Endothelial cell of umbilical vein (primary cell): ENCODE data around the gene ATP13A3. TPM values are rescaled to one million over a fixed set of nuclear protein-coding genes. Genes with fewer than 3 reads are reported as not detected.

ENCODE experiments used
- BruUV-seq: library from RNA; stranded (reverse); fragments of 400-500 nt; replicated peaks from 2 replicates; lab custom pipeline; 2021; lab: Mats Ljungman, UMichigan
- CTCF ChIA-PET: fragments of 300-600, 350-600 bp; sonication (Branson Sonifier 250); formaldehyde crosslinking; loops from one replicate; lab custom pipeline; 2021; ENCODE audit warnings: antibody characterized with exemption, inconsistent platforms; lab: Charles Lee
- POLR2A ChIA-PET: fragments of 300-600, 350-600 bp; sonication (Branson Sonifier 250); formaldehyde crosslinking; loops from one replicate; lab custom pipeline; 2021; ENCODE audit warnings: antibody characterized with exemption, inconsistent platforms; lab: Charles Lee
- DNase-seq: peaks from one replicate; pipeline ENCODE4 v3.0.0-alpha.2; 2011; ENCODE audit warnings: low read depth, low spot score
- FAIRE-seq: peaks from 2 replicates; lab custom pipeline; 2011; peaks lifted over from hg19 to GRCh38; lab: Jason Lieb, UNC
- H2AFZ ChIP-seq: 2 replicates; pipeline ENCODE4 v1.6.0; 2012; ENCODE audit warnings: low read depth, low read length, control low read depth, inconsistent platforms
- H3K27ac ChIP-seq: 2 replicates; pipeline ENCODE4 v1.5.1; 2011; ENCODE audit warnings: low read depth, mild to moderate bottlenecking, control low read depth, low read length, moderate library complexity; ENCODE audit not compliant: insufficient read depth
- H3K27me3 ChIP-seq, 2 experiments: 2 replicates each; pipeline versions ENCODE4 v1.6.0 to v1.6.1; 2011; ENCODE audit warnings: low read length in 2 of 2, mixed read lengths in 1 of 2; ENCODE audit not compliant: control insufficient read depth in 2 of 2, insufficient read depth in 2 of 2
- H3K36me3 ChIP-seq, 2 experiments: 2 replicates in 1 of 2; 3 replicates in 1 of 2; pipeline ENCODE4 v1.5.1; 2011; ENCODE audit warnings: low read length in 2 of 2, mild to moderate bottlenecking in 1 of 2, moderate library complexity in 1 of 2; ENCODE audit not compliant: control insufficient read depth in 2 of 2, insufficient read depth in 2 of 2; ENCODE audit errors: extremely low read depth in 1 of 2
- H3K4me1 ChIP-seq: 3 replicates; pipeline ENCODE4 v1.5.1; 2011; ENCODE audit warnings: mild to moderate bottlenecking, low read length; ENCODE audit not compliant: control insufficient read depth, insufficient read depth; ENCODE audit errors: extremely low read depth
- H3K4me2 ChIP-seq: 2 replicates; pipeline ENCODE4 v1.6.1; 2011; ENCODE audit warnings: low read length, control low read depth, mixed read lengths; ENCODE audit not compliant: insufficient read depth
- H3K4me3 ChIP-seq, 3 experiments: fragments of 200-600 bp in 1 of 3; sonication (generic), shearing (Covaris generic) in 1 of 3; replicated peaks in 1 of 3; 2 replicates each; pipeline ENCODE4 v1.5.1; 2011 to 2016; ENCODE audit warnings: control low read depth in 3 of 3, low read length in 3 of 3, mild to moderate bottlenecking in 2 of 3, inconsistent platforms in 1 of 3, low read depth in 1 of 3, moderate library complexity in 1 of 3; ENCODE audit not compliant: insufficient read depth in 1 of 3
- H3K79me2 ChIP-seq: 2 replicates; pipeline ENCODE4 v1.6.0; 2012; ENCODE audit warnings: low read length, inconsistent platforms; ENCODE audit not compliant: control insufficient read depth, insufficient read depth
- H3K9ac ChIP-seq: replicated peaks from 2 replicates; pipeline ENCODE3; 2011; ENCODE audit warnings: low read length, control low read depth; ENCODE audit not compliant: insufficient read depth; ENCODE audit errors: extremely low read depth
- H3K9me1 ChIP-seq: replicated peaks from 3 replicates; pipeline ENCODE4 v1.6.0; 2011; ENCODE audit warnings: mild to moderate bottlenecking, low read length; ENCODE audit not compliant: control insufficient read depth, insufficient read depth; ENCODE audit errors: extremely low read depth
- H3K9me3 ChIP-seq: replicated peaks from 2 replicates; pipeline ENCODE4 v1.5.1; 2012; ENCODE audit warnings: low read length, inconsistent platforms; ENCODE audit not compliant: control insufficient read depth, insufficient read depth
- H4K20me1 ChIP-seq: replicated peaks from 2 replicates; pipeline ENCODE3; 2011; ENCODE audit warnings: mild to moderate bottlenecking, low read length; ENCODE audit not compliant: control insufficient read depth, insufficient read depth; ENCODE audit errors: extremely low read depth
- CTCF ChIP-seq, 2 donors: IDR thresholded peaks; 1 replicate in 1 of 2; 2 replicates in 1 of 2; pipeline ENCODE4 v1.5.1; 2011; ENCODE audit warnings: low read length in 2 of 2, mild to moderate bottlenecking in 2 of 2, moderate library complexity in 2 of 2, control low read depth in 1 of 2, inconsistent platforms in 1 of 2, low read depth in 1 of 2; ENCODE audit not compliant: insufficient read depth in 1 of 2; ENCODE audit errors: extremely low read depth in 1 of 2
- EZH2 ChIP-seq: IDR thresholded peaks from 2 replicates; pipeline ENCODE4 v1.6.1; 2012; ENCODE audit warnings: borderline replicate concordance, low read depth, mild to moderate bottlenecking, moderate library complexity, low read length, inconsistent platforms; ENCODE audit not compliant: severe bottlenecking
- FOS ChIP-seq: IDR thresholded peaks from 2 replicates; pipeline ENCODE4 v1.6.1; 2011; ENCODE audit warnings: mild to moderate bottlenecking, low read length, moderate library complexity, borderline replicate concordance; ENCODE audit not compliant: insufficient read depth
- GATA2 ChIP-seq: IDR thresholded peaks from 2 replicates; pipeline ENCODE4 v1.7.0; 2011; ENCODE audit warnings: low read depth, mild to moderate bottlenecking, moderate library complexity, mixed read lengths, low read length; ENCODE audit not compliant: insufficient read length, insufficient read depth
- JUN ChIP-seq: IDR thresholded peaks from 2 replicates; pipeline ENCODE4 v1.6.1; 2011; ENCODE audit warnings: borderline replicate concordance, low read depth; ENCODE audit not compliant: insufficient read length, insufficient read depth
- MAX ChIP-seq: IDR thresholded peaks from 2 replicates; pipeline ENCODE4 v1.6.1; 2011; ENCODE audit not compliant: insufficient read depth, insufficient read length
- MYC ChIP-seq: IDR thresholded peaks from one replicate; pipeline ENCODE4 v1.6.1; 2011; ENCODE audit warnings: mild to moderate bottlenecking, low read depth, low read length
- POLR2A ChIP-seq: IDR thresholded peaks from 2 replicates; pipeline ENCODE4 v1.6.1; 2012; ENCODE audit warnings: low read depth, mild to moderate bottlenecking, control low read depth, low read length
- POLR2AphosphoS5 ChIP-seq: IDR thresholded peaks from 2 replicates; pipeline ENCODE4 v1.6.1; 2012; ENCODE audit warnings: low read depth, mild to moderate bottlenecking, control low read depth, low read length, moderate library complexity; ENCODE audit not compliant: insufficient read depth
- dilution Hi-C: fragments of 300-500 bp; cut with MboI; formaldehyde crosslinking; loops from one replicate; pipeline ENCODE4 v1.15.0; 2019; ENCODE audit warnings: low sequenced_read_pairs; ENCODE audit not compliant: extremely low pct_ligation_motif_present
- intact Hi-C: fragments of 100-400 bp; cut with micrococcal nuclease; formaldehyde crosslinking; loops from one replicate; pipeline ENCODE4 v1.10.0; 2022
- polyA plus RNA-seq, 4 experiments: library from polyadenylated mRNA; depleted of rRNA in 3 of 4; stranded (reverse) in 3 of 4; unstranded in 1 of 4; fragments of >200 nt; gene quantifications; 2 replicates each; pipeline versions ENCODE4 v1.2.1 to v1.2.3, GENCODE V29; 2011 to 2012; ENCODE audit warnings: missing spikeins in 1 of 4
- total RNA-seq: library from RNA; stranded (reverse); gene quantifications from 2 replicates; pipeline ENCODE4 v1.2.3, GENCODE V29; 2021

Gene ATP13A3
- total and polyA plus RNA-seq, 2 donors (not counting 3 experiments of a cell fraction or from before 2014, with no cell fraction given): 12.0 to 59.0 TPM

- intact Hi-C loops: no loop called here
- peak; percentile 34 for DNase-seq
- Histone ChIP-seq H3K4me2 (peak overlapping the region; percentile 41), H3K9me3 (no peaks in the 10 kb centered on the region), H2AFZ (no peak overlapping the region), H3K79me2 (peaks cover 2% of the 10 kb centered on the region), H3K9ac (no peak overlapping the region), H3K36me3 (peaks cover 2 to 16% of the 10 kb centered on the region in 2 experiments), H3K4me1 (peaks cover 29% of the 10 kb centered on the region), H3K4me3 (no peak overlapping the region), H3K9me1 (no peaks in the 10 kb centered on the region), H3K27me3 (no peaks in the 10 kb centered on the region), H3K27ac (peak overlapping the region; percentile 73), H4K20me1 (no peaks in the 10 kb centered on the region)
- FAIRE-seq: no peak
- POLR2A ChIA-PET: no interaction called here
- CTCF ChIA-PET: interaction anchor here (1.0 to 1.3 kb wide), 2 partner anchors 47 to 169 kb away, joined by 3 read pairs; no protein-coding TSS in a partner anchor
- TF ChIP-seq CTCF (IDR thresholded peaks at IDR 0.05; ENCODE audit: extremely low read depth in 1 of 2, insufficient read depth in 1 of 2, low read depth in 1 of 2, low read length in 2 of 2): no peak
- TF ChIP-seq FOS: peak; percentile 57
- peak; percentile 14 for TF ChIP-seq POLR2AphosphoS5
- TF ChIP-seq GATA2: no peak
- TF ChIP-seq MAX: no peak
- TF ChIP-seq JUN: no peak
- no peak for TF ChIP-seq EZH2
- no peak for TF ChIP-seq POLR2A
- TF ChIP-seq MYC: no peak
- dilution Hi-C loops: no loop called here
- BruUV-seq: no TSS peak
These were observed 61.4 kb downstream of the ATP13A3 start for GRCh38 chr3:194425399-194425798.
